GM12891 (cell line): ENCODE measurements around the gene SH2D3C.

Source experiments
- PAX5 ChIP-seq: IDR thresholded peaks from 2 replicates; pipeline ENCODE4 v1.6.1; 2011; ENCODE audit warnings: low read length, moderate library complexity, mild to moderate bottlenecking; ENCODE audit not compliant: insufficient read depth, severe bottlenecking
- POLR2A ChIP-seq: IDR thresholded peaks from 2 replicates; pipeline ENCODE4 v1.6.1; 2011; ENCODE audit warnings: low read depth, low read length, control low read depth
- SPI1 ChIP-seq: IDR thresholded peaks from 2 replicates; pipeline ENCODE4 v1.6.1; 2011; ENCODE audit warnings: low read depth, low read length, control low read depth
- TAF1 ChIP-seq: IDR thresholded peaks from 2 replicates; pipeline ENCODE4 v1.6.1; 2011; ENCODE audit warnings: low read depth, low read length, control low read depth

DNA sequence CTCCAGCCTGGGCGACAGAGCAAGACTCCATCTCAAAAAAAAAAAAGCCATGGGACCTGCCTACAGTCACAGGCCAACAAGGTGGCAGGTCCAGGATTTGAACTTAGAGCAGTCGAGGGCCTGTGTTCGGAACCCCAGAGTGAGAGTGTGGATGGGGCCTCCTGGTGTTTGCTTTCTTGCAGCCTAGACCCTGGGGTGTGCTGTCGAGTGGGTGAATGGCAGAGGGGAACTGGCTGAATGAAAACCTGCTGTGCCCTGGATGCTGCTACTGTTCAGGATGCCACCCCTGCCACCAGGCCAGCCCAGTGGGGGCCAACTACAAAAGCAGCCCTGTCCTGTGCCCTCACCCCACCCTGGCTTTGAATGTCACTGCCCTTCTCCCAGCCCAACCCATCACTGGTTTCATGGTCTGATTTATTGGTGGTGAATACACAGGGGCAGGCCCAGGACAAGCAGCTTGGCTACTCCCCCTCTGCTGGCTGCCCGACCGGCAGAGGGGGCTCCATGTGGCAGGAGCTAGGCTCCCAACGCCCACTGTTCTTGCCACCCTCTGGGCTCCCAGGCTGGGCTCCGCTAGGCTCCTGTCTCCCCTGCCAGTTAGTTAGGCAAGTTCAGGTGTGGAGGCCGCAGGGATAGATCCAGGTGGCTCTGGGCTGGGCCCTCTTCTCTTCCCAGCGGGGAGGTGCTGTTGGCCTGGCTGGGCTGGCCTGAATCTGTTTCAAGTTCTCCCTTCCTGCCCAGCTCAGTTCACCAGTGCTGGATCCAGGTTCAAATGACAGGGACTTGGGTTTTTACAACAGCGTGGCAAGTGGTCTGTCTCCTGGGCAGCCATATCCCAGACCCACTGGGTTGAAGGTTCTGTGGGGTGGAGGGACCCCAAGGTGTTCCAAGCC lies 36.4 kb upstream of the SH2D3C start:
- TF ChIP-seq SPI1 = no peak
- no peak for TF ChIP-seq POLR2A
- TF ChIP-seq PAX5 = no peak
- no peak for TF ChIP-seq TAF1
